Subcutaneous abdominal adipose tissue (tissue), 5 donors: ENCODE measurements around the gene SERTAD1.
"Not testable (repeated sequence)": the region's sequence is repeated elsewhere in the genome, so short reads cannot be mapped to it uniquely, and the experiment has no call there.

ENCODE experiments used
- H3K27ac ChIP-seq: one replicate; pipeline ENCODE4 v1.7.0; 2013; ENCODE audit warnings: low read depth, mild to moderate bottlenecking, inconsistent platforms, low read length, moderate library complexity
- H3K27me3 ChIP-seq, 5 donors: one replicate each; pipeline ENCODE4 v1.7.0; 2013; ENCODE audit warnings: low read length in 5 of 5, inconsistent platforms in 1 of 5; ENCODE audit not compliant: control insufficient read depth in 5 of 5, insufficient read depth in 4 of 5
- H3K36me3 ChIP-seq, 5 donors: one replicate each; pipeline ENCODE4 v1.7.0; 2013; ENCODE audit warnings: low read length in 5 of 5; ENCODE audit not compliant: control insufficient read depth in 5 of 5, insufficient read depth in 5 of 5
- H3K4me1 ChIP-seq, 5 donors: one replicate each; pipeline ENCODE4 v1.7.0; 2013; ENCODE audit warnings: low read length in 5 of 5, mild to moderate bottlenecking in 3 of 5, moderate library complexity in 1 of 5; ENCODE audit not compliant: control insufficient read depth in 5 of 5, insufficient read depth in 5 of 5
- H3K4me3 ChIP-seq, 5 donors: one replicate each; pipeline ENCODE4 v1.7.0; 2013; ENCODE audit warnings: low read length in 5 of 5, low read depth in 1 of 5
- H3K9ac ChIP-seq, 5 donors: one replicate each; pipeline ENCODE4 v1.7.0; 2013; ENCODE audit warnings: low read length in 5 of 5, mild to moderate bottlenecking in 4 of 5, moderate library complexity in 3 of 5
- H3K9me3 ChIP-seq, 5 donors: one replicate each; pipeline ENCODE4 v1.7.0; 2013; ENCODE audit warnings: low read length in 5 of 5; ENCODE audit not compliant: control insufficient read depth in 5 of 5
- donor health status: healthy.
- donor health status: healthy.
- donor health status: healthy.
- donor health status: healthy.
- donor health status: healthy.

Gene SERTAD1

DNA sequence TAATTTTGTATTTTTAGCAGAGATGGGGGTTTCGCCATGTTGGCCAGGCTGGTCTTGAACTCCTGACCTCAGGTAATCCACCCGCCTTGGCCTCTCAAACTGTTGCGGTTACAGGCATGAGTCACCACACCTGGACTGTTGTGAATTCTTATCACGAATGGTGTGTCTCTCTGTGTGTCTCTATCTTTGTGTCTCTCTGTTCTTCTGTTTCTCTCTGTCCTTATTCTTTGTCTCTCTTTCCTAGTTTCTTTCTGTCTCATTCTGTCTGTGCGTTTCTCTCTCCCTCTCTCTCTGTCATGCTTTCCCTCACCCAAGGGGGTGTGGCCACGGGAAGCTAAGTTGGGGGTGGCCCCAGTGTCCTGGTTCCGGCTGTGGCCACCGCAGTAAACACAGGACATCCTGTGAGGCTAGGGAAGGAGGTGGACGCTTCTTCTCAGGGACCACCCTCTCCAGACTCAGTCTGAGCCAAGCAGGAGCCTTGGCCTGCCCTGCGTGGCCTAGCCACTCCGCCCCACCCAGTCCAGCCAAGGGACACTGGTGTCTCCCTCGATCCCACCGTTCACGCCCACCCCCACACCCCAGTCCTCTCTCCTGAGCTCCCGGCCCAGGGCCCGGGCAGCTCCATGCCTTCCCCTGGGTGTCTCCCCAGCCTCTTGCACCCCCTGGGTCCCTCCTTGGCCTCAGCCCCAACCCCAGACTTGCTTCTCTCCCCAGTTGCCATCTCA is 8.7 kb downstream of the SERTAD1 start:
- H3K9me3 ChIP-seq, result no peaks in the 10 kb centered on the region
- H3K27ac ChIP-seq, result peak overlapping the region; percentile 75
- H3K27me3 ChIP-seq, result no peaks in the 10 kb centered on the region
- H3K4me3 ChIP-seq, result peak overlapping the region in 3 of 5 donors; percentile 19 to 37 (median 36)
- H3K36me3 ChIP-seq, result peaks cover 0 to under 1% (median 0%) of the 10 kb centered on the region in 5 donors
- peak overlapping the region in 3 of 5 donors; percentile 14 to 60 (median 48) for H3K9ac ChIP-seq
- peaks cover 0 to 54% (median 32%) of the 10 kb centered on the region in 5 donors for H3K4me1 ChIP-seq

GRCh38 chr19:40415768-40416167 is 10.0 kb downstream of the SERTAD1 start:
- H3K4me3 ChIP-seq, result no peak overlapping the region
- H3K4me1 ChIP-seq, result peaks cover 0 to 57% (median 33%) of the 10 kb centered on the region in 5 donors
- H3K9ac ChIP-seq, result no peak overlapping the region
- H3K27me3 ChIP-seq, result peaks cover 0 to 3% (median 0%) of the 10 kb centered on the region in 5 donors
- H3K27ac ChIP-seq, result no peak overlapping the region
- H3K9me3 ChIP-seq, result no peaks in the 10 kb centered on the region
- H3K36me3 ChIP-seq, result no peaks in the 10 kb centered on the region

DNA sequence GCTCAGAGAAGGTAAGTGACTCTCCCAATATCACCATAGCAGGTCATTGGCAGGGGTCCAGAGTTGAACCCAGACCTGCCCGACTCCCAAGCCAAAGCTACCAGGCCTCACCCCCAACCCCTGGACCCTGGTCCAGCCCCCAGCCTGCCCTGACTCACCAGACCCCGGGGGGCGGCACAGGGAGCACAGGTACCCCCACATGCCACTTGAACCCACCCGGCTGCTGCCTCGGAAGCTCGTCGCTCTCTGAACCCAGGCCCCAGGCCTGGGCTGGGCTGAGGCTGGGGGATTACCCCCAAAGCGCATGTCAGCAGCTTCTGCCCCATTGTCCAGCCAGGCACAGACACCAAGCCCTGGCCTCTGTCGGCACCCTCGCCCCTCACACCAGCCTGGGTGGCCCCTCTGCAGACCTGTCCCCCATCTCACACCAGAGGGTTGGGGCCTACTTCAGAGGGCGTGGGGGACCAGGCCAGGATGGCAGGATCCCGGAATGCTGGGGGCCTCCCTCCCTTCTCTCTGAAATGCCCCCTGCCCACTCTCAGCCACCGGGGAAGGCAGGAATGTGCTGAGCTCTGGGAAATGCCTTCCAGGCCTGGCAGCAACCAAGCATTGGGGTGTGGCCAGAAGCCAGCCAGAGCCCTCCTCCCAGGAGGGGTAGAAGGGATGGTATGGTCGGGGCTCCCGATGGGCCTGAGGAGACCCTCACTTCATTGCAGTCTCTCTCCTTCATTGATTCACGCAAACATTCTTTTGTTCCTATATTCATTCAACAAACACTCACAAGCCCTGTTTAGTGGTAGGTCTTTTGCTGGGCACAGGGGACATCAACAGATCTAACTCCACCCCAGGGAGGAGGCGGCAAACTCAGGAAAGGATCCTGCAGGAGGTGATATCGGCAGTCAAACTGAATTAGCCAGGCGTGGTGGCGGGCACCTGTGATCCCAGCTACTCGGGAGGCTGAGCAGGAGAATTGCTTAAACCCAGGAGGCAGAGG is 11.0 kb downstream of the SERTAD1 start:
- no peak overlapping the region for H3K9ac ChIP-seq
- H3K9me3 ChIP-seq, result no peaks in the 10 kb centered on the region
- H3K27ac ChIP-seq, result no peak overlapping the region
- peaks cover 0 to 3% (median 0%) of the 10 kb centered on the region in 5 donors for H3K27me3 ChIP-seq
- no peaks in the 10 kb centered on the region for H3K36me3 ChIP-seq
- H3K4me3 ChIP-seq, result no peak overlapping the region
- H3K4me1 ChIP-seq, result peaks cover 0 to 54% (median 33%) of the 10 kb centered on the region in 5 donors

DNA sequence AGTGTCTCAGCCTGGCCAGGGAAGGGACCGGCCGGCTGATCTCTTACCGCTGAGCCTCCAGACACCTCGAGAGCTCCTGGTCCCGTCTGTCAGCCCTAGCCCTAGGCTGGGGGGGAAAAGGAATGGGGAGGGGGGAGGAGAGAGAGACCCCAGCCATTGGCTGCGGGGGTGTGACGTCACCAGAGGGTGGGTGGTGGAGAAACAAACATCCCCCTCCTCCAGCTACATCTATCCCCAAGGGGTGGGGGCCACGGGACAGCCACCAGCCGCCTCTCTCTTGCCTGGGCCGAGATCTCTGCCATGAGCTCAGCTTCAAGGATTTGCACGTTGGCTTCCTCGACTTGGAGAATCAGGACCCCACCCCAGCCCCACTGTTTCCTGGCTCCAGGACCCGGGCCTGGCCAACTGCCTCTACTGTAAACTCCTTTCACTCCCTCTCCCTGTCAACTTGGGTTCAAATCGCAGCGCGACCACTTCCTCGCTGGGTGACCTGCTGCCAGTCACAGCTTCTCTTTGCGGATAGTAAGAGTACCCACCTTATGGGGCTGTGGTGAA is 12.4 kb downstream of the SERTAD1 start, which contains the start of gene PRX:
TSS of gene PRX (minus strand) at position 88 of the 555 bp plus-strand sequence. CDS start 5,446 bp downstream, outside the sequence.
- Histone ChIP-seq H3K9ac (no peak within 1 kb of the TSS), H3K4me1 (peaks cover 0 to 53% (median 33%) of the 10 kb centered on the region in 5 donors), H3K27ac (no peak within 1 kb of the TSS), H3K27me3 (peaks cover 0 to 3% (median 0%) of the 10 kb centered on the region in 5 donors), H3K4me3 (no peak within 1 kb of the TSS), H3K36me3 (no peaks in the 10 kb centered on the region), H3K9me3 (no peaks in the 10 kb centered on the region)

DNA sequence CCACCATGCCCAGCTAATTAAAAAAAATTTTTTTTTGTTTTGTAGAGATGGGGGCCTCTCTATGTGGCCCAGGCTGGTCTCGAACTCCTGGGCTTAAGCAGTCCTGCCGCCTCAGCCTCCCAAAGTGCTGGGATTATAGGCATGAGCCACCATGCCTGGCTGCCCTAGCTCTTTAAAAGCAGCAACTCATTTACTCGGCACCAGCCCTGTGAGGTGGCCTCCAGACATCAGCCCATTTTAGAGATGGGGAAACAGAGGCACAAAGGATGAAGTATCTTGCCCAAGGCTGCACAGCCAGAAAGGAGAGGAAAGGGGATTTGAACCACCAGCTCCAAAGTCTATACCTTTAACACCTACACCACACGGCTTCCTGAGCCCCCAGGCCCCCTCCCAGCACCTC is 12.9 kb downstream of the SERTAD1 start:
- H3K9ac ChIP-seq, result no peak overlapping the region
- no peak overlapping the region for H3K27ac ChIP-seq
- H3K4me3 ChIP-seq, result no peak overlapping the region
- peaks cover 0 to 3% (median 0%) of the 10 kb centered on the region in 5 donors for H3K27me3 ChIP-seq
- H3K4me1 ChIP-seq, result peaks cover 2 to 52% (median 36%) of the 10 kb centered on the region in 5 donors
- no peaks in the 10 kb centered on the region for H3K9me3 ChIP-seq
- H3K36me3 ChIP-seq, result no peaks in the 10 kb centered on the region

GRCh38 chr19:40411958-40412499 is 13.8 kb downstream of the SERTAD1 start:
- peaks cover 2 to 47% (median 28%) of the 10 kb centered on the region in 5 donors for H3K4me1 ChIP-seq
- no peak overlapping the region for H3K27ac ChIP-seq
- H3K9ac ChIP-seq, result peak overlapping the region in 1 of 5 donors; percentile 43
- H3K36me3 ChIP-seq, result no peaks in the 10 kb centered on the region
- no peaks in the 10 kb centered on the region for H3K9me3 ChIP-seq
- H3K27me3 ChIP-seq, result peaks cover 0 to 3% (median 0%) of the 10 kb centered on the region in 5 donors
- no peak overlapping the region for H3K4me3 ChIP-seq

GRCh38 chr19:40411125-40411842 is 14.5 kb downstream of the SERTAD1 start:
- no peaks in the 10 kb centered on the region for H3K9me3 ChIP-seq
- no peaks in the 10 kb centered on the region for H3K36me3 ChIP-seq
- H3K4me3 ChIP-seq, result no peak overlapping the region
- H3K27ac ChIP-seq, result no peak overlapping the region
- peak overlapping the region in 1 of 5 donors; percentile 43 for H3K9ac ChIP-seq
- peaks cover 2 to 41% (median 24%) of the 10 kb centered on the region in 5 donors for H3K4me1 ChIP-seq
- peaks cover 0 to 3% (median 0%) of the 10 kb centered on the region in 5 donors for H3K27me3 ChIP-seq

- H3K27ac ChIP-seq, result no peak overlapping the region
- no peaks in the 10 kb centered on the region for H3K36me3 ChIP-seq
- H3K27me3 ChIP-seq, result peaks cover 0 to 3% (median 0%) of the 10 kb centered on the region in 5 donors
- H3K9ac ChIP-seq, result no peak overlapping the region
- no peaks in the 10 kb centered on the region for H3K9me3 ChIP-seq
- no peak overlapping the region for H3K4me3 ChIP-seq
- peaks cover 2 to 38% (median 25%) of the 10 kb centered on the region in 5 donors for H3K4me1 ChIP-seq
Observed at GRCh38 chr19:40410030-40410389, 15.8 kb downstream of the SERTAD1 start.

DNA sequence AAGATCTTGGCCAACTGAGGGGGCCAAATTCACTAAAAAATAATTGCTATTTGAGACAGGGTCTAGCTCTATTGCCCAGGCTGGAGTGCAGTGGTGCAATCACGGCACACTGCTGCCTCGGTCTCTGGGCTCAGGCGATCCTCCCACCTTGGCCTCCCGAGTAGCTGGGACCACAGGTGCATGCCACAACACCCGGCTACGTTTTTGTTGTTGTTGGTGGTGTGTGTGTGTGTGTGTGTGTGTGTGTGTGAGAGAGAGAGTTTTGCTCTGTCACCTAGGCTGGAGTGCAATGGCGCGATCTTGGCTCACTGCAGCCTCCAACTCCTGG is 17.2 kb downstream of the SERTAD1 start:
- peaks cover 2 to 35% (median 30%) of the 10 kb centered on the region in 5 donors for H3K4me1 ChIP-seq
- not testable (repeated sequence) for H3K4me3 ChIP-seq, H3K27me3 ChIP-seq, H3K27ac ChIP-seq, H3K36me3 ChIP-seq, H3K9me3 ChIP-seq, H3K9ac ChIP-seq
